Aorta (tissue), 5 donors: ENCODE data around the gene ANKS1B. TPM values are rescaled to one million over a fixed set of nuclear protein-coding genes. Genes with fewer than 3 reads are reported as not detected.

ENCODE experiments used
- ATAC-seq: fragments of 200-7000 bp; cut with Tn5 transposase; one replicate; pipeline ENCODE4 v1.9.1; 2022; ENCODE audit warnings: moderate library complexity; ENCODE audit not compliant: low FRiP score
- DNase-seq, 2 donors: peaks; one replicate each; pipeline ENCODE4 v3.0.0-alpha.2; 2020
- H3K27ac ChIP-seq, 2 donors: one replicate each; pipeline ENCODE4 v1.5.1; 2013; ENCODE audit warnings: low read length in 2 of 2, mild to moderate bottlenecking in 2 of 2, moderate library complexity in 2 of 2, control low read depth in 1 of 2, inconsistent platforms in 1 of 2, low read depth in 1 of 2
- H3K27me3 ChIP-seq, 2 donors: one replicate each; pipeline ENCODE4 v1.6.1; 2013; ENCODE audit warnings: control low read depth in 1 of 2, low read length in 1 of 2, mild to moderate bottlenecking in 1 of 2, moderate library complexity in 1 of 2; ENCODE audit not compliant: insufficient read depth in 2 of 2, control insufficient read depth in 1 of 2
- H3K36me3 ChIP-seq, 2 donors: one replicate each; pipeline ENCODE4 v1.6.1; 2013; ENCODE audit warnings: control low read depth in 1 of 2, low read length in 1 of 2, mild to moderate bottlenecking in 1 of 2; ENCODE audit not compliant: insufficient read depth in 2 of 2, control insufficient read depth in 1 of 2
- H3K4me1 ChIP-seq, 2 donors: one replicate each; pipeline ENCODE4 v1.6.1; 2013; ENCODE audit warnings: low read length in 2 of 2, control low read depth in 1 of 2, mild to moderate bottlenecking in 1 of 2, moderate library complexity in 1 of 2; ENCODE audit not compliant: insufficient read depth in 2 of 2, control insufficient read depth in 1 of 2
- H3K4me3 ChIP-seq, 2 donors: one replicate each; pipeline ENCODE4 v1.5.1; 2013; ENCODE audit warnings: low read length in 2 of 2, control low read depth in 1 of 2, mild to moderate bottlenecking in 1 of 2
- H3K9me3 ChIP-seq: one replicate; pipeline ENCODE4 v1.6.1; 2013; ENCODE audit warnings: mild to moderate bottlenecking, low read length; ENCODE audit not compliant: control insufficient read depth
- WGBS, 2 donors: extraction: QIAGEN DNeasy Blood & Tissue Kit; methylation state at CpG; one replicate each; pipeline ENCODE4 v1.1.7; 2013; 5-methylcytosine and 5-hydroxymethylcytosine counted together
- intact Hi-C, 2 donors: fragments of 100-400 bp; cut with DNase I; formaldehyde crosslinking; loops; one replicate each; pipeline versions ENCODE4 v1.14.2 to v1.15.0; 2022
- polyA plus RNA-seq, 2 donors: library from polyadenylated mRNA; stranded (reverse); fragments of 200-250 nt; gene quantifications; one replicate each; pipeline ENCODE4 v1.2.3, GENCODE V29; 2013
- total RNA-seq, 2 donors: library from RNA; stranded (reverse); fragmentation: NEBNext Ultra II Directional; extraction: Animal tissue kit (Norgen Biotek cat#: 25700); gene quantifications; one replicate each; pipeline ENCODE4 v1.2.1, GENCODE V29; 2021
- donor health status: healthy with polysubstance abuse.
- donor health status: Bipolar disorder and iron deficiency.
- donor health status: DM: no; HTN: no; CAD: no.
- donor health status: DM: no; HTN: no; CAD: no.
- donor health status: DM: yes; HTN: yes; CAD: no.

Gene ANKS1B
- total and polyA plus RNA-seq, 4 donors, result 3.0 to 37.0 (median 17.8) TPM

- no peak for ATAC-seq
These were observed 1030.2 kb downstream of the ANKS1B start for GRCh38 chr12:98954506-98954905.

DNA sequence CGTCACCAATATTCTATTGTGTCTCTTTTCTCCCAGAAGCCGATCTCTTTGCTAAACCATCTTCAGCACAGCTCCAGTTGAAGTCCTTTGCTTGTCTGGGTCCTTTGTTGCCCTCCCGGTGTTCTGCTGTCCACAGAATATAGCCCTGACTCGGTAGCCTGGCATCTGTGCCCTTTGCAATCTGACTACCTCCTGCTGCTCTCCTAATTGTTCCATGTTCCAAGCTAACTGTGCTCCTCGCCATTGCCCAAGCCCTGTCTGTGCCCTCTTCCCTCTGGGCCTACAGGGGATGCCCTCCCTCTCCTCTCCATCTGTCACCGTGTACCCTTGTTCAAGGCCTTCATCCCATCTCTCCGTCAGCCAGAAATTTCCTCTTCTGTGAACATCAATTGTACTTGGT is 1033.3 kb downstream of the ANKS1B start:
- peaks cover 0 to 2% of the 10 kb centered on the region in 2 donors for H3K4me1 ChIP-seq
- no peak for DNase-seq
- H3K27ac ChIP-seq, result no peak overlapping the region
- WGBS, 2 donors, result 87 to 93% methylated on average over 7 of the region's 7 CpGs
- no peak overlapping the region for H3K4me3 ChIP-seq
- no peaks in the 10 kb centered on the region for H3K36me3 ChIP-seq
- ATAC-seq, result no peak
- H3K27me3 ChIP-seq, result no peaks in the 10 kb centered on the region
- intact Hi-C loops, result no loop called here
- H3K9me3 ChIP-seq, result no peaks in the 10 kb centered on the region

More at GRCh38 chr12:98954506-98954905, 1030.2 kb downstream of the ANKS1B start:
- H3K27me3 ChIP-seq, result no peaks in the 10 kb centered on the region
- no peaks in the 10 kb centered on the region for H3K9me3 ChIP-seq
- intact Hi-C loops, result no loop called here
- H3K27ac ChIP-seq, result no peak overlapping the region
- H3K4me3 ChIP-seq, result no peak overlapping the region
- WGBS, 2 donors, result 83 to 88% methylated on average over 1 of the region's 1 CpG
- no peak for DNase-seq
- H3K36me3 ChIP-seq, result no peaks in the 10 kb centered on the region
- H3K4me1 ChIP-seq, result no peaks in the 10 kb centered on the region

DNA sequence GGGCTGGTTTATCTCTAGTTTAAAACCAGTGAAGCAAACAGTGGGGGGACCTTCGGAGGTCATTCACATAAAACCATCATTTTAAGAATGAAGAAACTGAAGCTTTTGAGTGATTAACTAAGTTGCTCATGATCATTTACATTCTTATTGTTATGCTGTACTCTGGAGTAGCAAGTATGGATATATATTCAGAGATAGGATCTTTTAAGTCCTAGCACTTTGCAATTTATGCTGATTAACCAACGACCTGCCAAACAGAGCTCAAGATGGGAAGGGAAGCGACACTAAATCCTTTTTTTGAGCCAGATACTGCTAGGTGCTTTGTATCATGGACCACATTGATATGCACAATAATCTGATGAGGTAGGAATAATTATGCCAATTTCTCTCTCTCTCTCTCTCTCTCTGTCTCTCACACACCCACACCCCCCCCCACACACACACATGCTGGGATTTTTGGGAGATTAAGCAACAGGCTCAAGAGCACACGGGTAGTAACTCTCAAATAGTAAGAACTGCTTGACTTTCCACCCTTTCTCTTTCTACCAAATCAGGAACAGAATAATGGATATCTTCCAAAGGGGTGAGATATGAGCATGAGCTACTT is 1036.3 kb downstream of the ANKS1B start:
- Histone ChIP-seq H3K4me1 (peaks cover 0 to 2% of the 10 kb centered on the region in 2 donors), H3K9me3 (no peaks in the 10 kb centered on the region), H3K4me3 (no peak overlapping the region), H3K27ac (no peak overlapping the region), H3K27me3 (no peaks in the 10 kb centered on the region), H3K36me3 (no peaks in the 10 kb centered on the region)
- ATAC-seq (no peak), DNase-seq (no peak)
- intact Hi-C loops, result no loop called here
- WGBS, 2 donors, result 64 to 69% methylated on average over 4 of the region's 4 CpGs

DNA sequence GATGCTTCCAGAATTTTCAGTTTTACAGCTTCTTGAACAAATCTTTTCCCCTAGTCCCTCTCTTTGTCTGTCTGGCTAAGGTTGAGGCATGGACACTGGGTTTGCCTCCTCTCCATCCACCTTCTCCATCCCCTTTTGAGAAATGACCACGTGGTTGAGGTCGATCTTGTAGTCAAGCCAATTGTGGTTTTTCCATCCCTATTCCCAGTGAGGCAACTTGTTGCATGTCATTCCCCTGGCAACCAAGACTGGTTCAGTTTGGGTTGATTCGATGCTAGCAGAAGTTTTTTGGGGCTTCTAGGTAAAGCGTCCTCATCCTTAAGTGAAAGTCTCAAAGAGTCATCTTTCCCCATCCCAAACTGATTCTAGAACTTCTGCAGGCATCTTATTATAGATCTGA is 1038.9 kb downstream of the ANKS1B start:
- no peaks in the 10 kb centered on the region for H3K36me3 ChIP-seq
- 72 to 78% methylated on average over 4 of the region's 4 CpGs for WGBS, 2 donors
- peaks cover 0 to 2% of the 10 kb centered on the region in 2 donors for H3K4me1 ChIP-seq
- DNase-seq (no peak), ATAC-seq (no peak)
- H3K9me3 ChIP-seq, result no peaks in the 10 kb centered on the region
- intact Hi-C loops, result no loop called here
- H3K27ac ChIP-seq, result no peak overlapping the region
- no peaks in the 10 kb centered on the region for H3K27me3 ChIP-seq
- no peak overlapping the region for H3K4me3 ChIP-seq

- DNase-seq, result no peak
- ATAC-seq, result no peak
- Histone ChIP-seq H3K27me3 (no peaks in the 10 kb centered on the region), H3K9me3 (no peaks in the 10 kb centered on the region), H3K27ac (no peak overlapping the region), H3K4me3 (no peak overlapping the region), H3K36me3 (peaks cover 0 to 3% of the 10 kb centered on the region in 2 donors), H3K4me1 (no peaks in the 10 kb centered on the region)
- intact Hi-C loops, result no loop called here
- 55 to 59% methylated on average over 3 of the region's 3 CpGs for WGBS, 2 donors
These were observed 1044.8 kb downstream of the ANKS1B start for GRCh38 chr12:98939926-98940325.

DNA sequence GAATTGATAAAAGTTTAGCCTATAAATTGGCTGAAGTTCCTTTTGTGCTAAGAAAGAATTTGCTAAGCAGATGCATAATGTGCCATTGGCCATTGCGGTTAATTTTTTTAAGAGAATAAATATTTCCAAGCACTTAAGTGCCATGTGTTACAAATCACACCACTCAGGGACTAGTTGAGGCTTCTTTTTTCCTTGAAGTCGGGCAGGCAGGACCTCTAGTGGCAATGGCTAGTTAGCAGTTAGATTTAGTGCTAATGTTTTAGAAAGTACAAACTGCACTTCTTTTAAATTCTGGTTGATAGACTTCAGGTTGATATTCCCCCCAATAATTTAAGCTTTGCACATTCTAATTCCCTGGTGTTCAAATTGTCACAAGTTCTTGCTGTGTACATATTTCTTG is 1045.4 kb downstream of the ANKS1B start:
- Histone ChIP-seq H3K9me3 (no peaks in the 10 kb centered on the region), H3K4me1 (no peaks in the 10 kb centered on the region), H3K4me3 (no peak overlapping the region), H3K27ac (no peak overlapping the region), H3K36me3 (peaks cover 0 to 3% of the 10 kb centered on the region in 2 donors), H3K27me3 (no peaks in the 10 kb centered on the region)
- ATAC-seq (no peak), DNase-seq (no peak)
- 27 to 36% methylated on average over 2 of the region's 2 CpGs for WGBS, 2 donors
- intact Hi-C loops, result no loop called here

DNA sequence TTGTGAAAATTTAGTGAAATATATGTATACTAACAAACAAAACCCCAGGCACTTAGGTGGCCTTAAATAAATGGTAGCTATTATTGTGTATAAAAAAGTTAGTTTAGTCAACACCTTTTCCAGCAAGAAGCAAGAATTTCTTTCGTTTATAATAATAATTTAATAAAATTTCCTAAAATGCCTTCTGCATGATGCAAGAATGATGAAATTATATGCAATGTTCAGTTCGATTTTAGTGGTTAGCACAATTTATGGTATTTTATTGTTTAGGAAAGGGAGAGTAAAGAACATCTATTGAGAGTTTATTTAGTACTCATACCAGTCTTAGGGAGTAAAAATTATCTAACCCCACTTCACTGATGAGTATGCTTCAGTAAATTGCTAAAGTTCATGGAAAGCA is 1048.9 kb downstream of the ANKS1B start:
- ATAC-seq (no peak), DNase-seq (no peak)
- WGBS, 2 donors, result 70 to 72% methylated on average over 2 of the region's 2 CpGs
- H3K4me3 ChIP-seq, result no peak overlapping the region
- no peak overlapping the region for H3K27ac ChIP-seq
- H3K9me3 ChIP-seq, result no peaks in the 10 kb centered on the region
- H3K27me3 ChIP-seq, result no peaks in the 10 kb centered on the region
- no peaks in the 10 kb centered on the region for H3K4me1 ChIP-seq
- intact Hi-C loops, result no loop called here
- H3K36me3 ChIP-seq, result peaks cover 0 to 3% of the 10 kb centered on the region in 2 donors

GRCh38 chr12:98922871-98923270 is 1061.9 kb downstream of the ANKS1B start:
- intact Hi-C loops, result no loop called here
- ATAC-seq (no peak), DNase-seq (no peak)

GRCh38 chr12:98918176-98918863 is 1066.4 kb downstream of the ANKS1B start:
- Histone ChIP-seq H3K4me1 (no peaks in the 10 kb centered on the region), H3K9me3 (no peaks in the 10 kb centered on the region), H3K27me3 (no peaks in the 10 kb centered on the region), H3K4me3 (no peak overlapping the region), H3K27ac (no peak overlapping the region), H3K36me3 (no peaks in the 10 kb centered on the region)
- ATAC-seq, result no peak
- intact Hi-C loops, result no loop called here
- WGBS, 2 donors, result 78 to 87% methylated on average over 7 of the region's 7 CpGs
- no peak for DNase-seq

More at GRCh38 chr12:98922871-98923270, 1061.9 kb downstream of the ANKS1B start:
- Histone ChIP-seq H3K4me1 (no peaks in the 10 kb centered on the region), H3K4me3 (no peak overlapping the region), H3K36me3 (no peaks in the 10 kb centered on the region), H3K27ac (no peak overlapping the region), H3K27me3 (no peaks in the 10 kb centered on the region), H3K9me3 (no peaks in the 10 kb centered on the region)
